AG08396 (cell line): Measurements from ENCODE around the gene SNRK.
A peak's percentile ranks its signal among the peaks of the same experiment; 100 is the strongest.

ENCODE experiments used
- DNase-seq: peaks from one replicate; pipeline ENCODE4 v3.0.0; 2012; ENCODE audit warnings: low spot score, mixed read lengths

Gene SNRK

GRCh38 chr3:43273416-43273815 is 12.9 kb upstream of the SNRK start:
- no peak for DNase-seq

GRCh38 chr3:43279082-43279481 is 7.3 kb upstream of the SNRK start:
- no peak for DNase-seq

GRCh38 chr3:43279532-43279931 is 6.8 kb upstream of the SNRK start:
- DNase-seq, result no peak

- DNase-seq, result no peak
Observed at GRCh38 chr3:43281020-43281419, 5.3 kb upstream of the SNRK start.

GRCh38 chr3:43284171-43284570 is 2.2 kb upstream of the SNRK start:
- no peak for DNase-seq

GRCh38 chr3:43285644-43286043 is 696 bp upstream of the SNRK start:
- DNase-seq, result no peak

GRCh38 chr3:43286841-43287499 is 630 bp downstream of the SNRK start:
- peak; percentile 73 for DNase-seq

GRCh38 chr3:43287500-43287873 is 1.1 kb downstream of the SNRK start:
- DNase-seq, result no peak

- DNase-seq, result peak; percentile 59
Observed at GRCh38 chr3:43288366-43288765, 2.0 kb downstream of the SNRK start.

GRCh38 chr3:43288850-43289249 is 2.5 kb downstream of the SNRK start:
- DNase-seq, result no peak

- DNase-seq, result no peak
Observed at GRCh38 chr3:43289401-43289800, 3.1 kb downstream of the SNRK start.

GRCh38 chr3:43289841-43290470 is 3.6 kb downstream of the SNRK start:
- no peak for DNase-seq

GRCh38 chr3:43290956-43291355 is 4.6 kb downstream of the SNRK start:
- no peak for DNase-seq

- DNase-seq, result no peak
Observed at GRCh38 chr3:43291546-43291945, 5.2 kb downstream of the SNRK start.

- no peak for DNase-seq
Observed at GRCh38 chr3:43294975-43295374, 8.6 kb downstream of the SNRK start.

- no peak for DNase-seq
Observed at GRCh38 chr3:43296565-43296964, 10.2 kb downstream of the SNRK start.

GRCh38 chr3:43298292-43298691 is 12.0 kb downstream of the SNRK start:
- DNase-seq, result no peak

- DNase-seq, result no peak
Observed at GRCh38 chr3:43298761-43299160, 12.4 kb downstream of the SNRK start.

- DNase-seq, result no peak
Observed at GRCh38 chr3:43302116-43302880, 16.0 kb downstream of the SNRK start.

- no peak for DNase-seq
Observed at GRCh38 chr3:43304126-43304525, 17.8 kb downstream of the SNRK start.

GRCh38 chr3:43307226-43307625 is 20.9 kb downstream of the SNRK start:
- DNase-seq, result no peak

GRCh38 chr3:43307649-43308048 is 21.3 kb downstream of the SNRK start:
- DNase-seq, result no peak
